A673 (cell line): Measurements from ENCODE around the gene ULK4.

ENCODE experiments used
- CTCF ChIP-seq: fragments of 300-800, 200-600 bp; sonication (generic); conservative IDR thresholded peaks from 2 replicates; pipeline ENCODE4 v1.5.1; 2017; ENCODE audit warnings: low read depth, mild to moderate bottlenecking, antibody characterized with exemption, low read length, moderate library complexity, mixed read lengths
- EZH2 ChIP-seq: fragments of 200-600 bp; sonication (generic); IDR thresholded peaks from 2 replicates; pipeline ENCODE4 v1.6.1; 2017; ENCODE audit warnings: borderline replicate concordance, low read depth, mild to moderate bottlenecking, mixed read lengths, antibody characterized with exemption, low read length; ENCODE audit not compliant: poor library complexity, severe bottlenecking

GRCh38 chr3:42002790-42003189, 40.9 kb upstream of the ULK4 start:
- TF ChIP-seq CTCF (no peak), EZH2 (no peak)
